Measurements from ENCODE around the gene VCL. TPM values are rescaled to one million over a fixed set of nuclear protein-coding genes. Genes with fewer than 3 reads are reported as not detected.
"Not testable (repeated sequence)": the region's sequence is repeated elsewhere in the genome, so short reads cannot be mapped to it uniquely, and the experiment has no call there.

VCL gene
- total and polyA plus RNA-seq, 2 donors (not counting 1 experiment from before 2014, with no cell fraction given) = 161 to 316 TPM

GRCh38 chr10:73999703-74000102, 1.8 kb downstream of the VCL start:
- Histone ChIP-seq H3K4me3 (replicated peaks in 1 of 4; ENCODE audit: control extremely low read depth in 1 of 4, insufficient read depth in 1 of 4, low read depth in 3 of 4, low read length in 4 of 4) (peak overlapping the region; percentile 51 to 89 (median 74)), H3K27me3 (ENCODE audit: control insufficient read depth, insufficient read depth, low read length) (no peaks in the 10 kb centered on the region), H2AFZ (ENCODE audit: low read length) (no peak overlapping the region), H4K20me1 (ENCODE audit: control insufficient read depth, extremely low read depth, insufficient read depth, low read length) (no peaks in the 10 kb centered on the region), H3K27ac (ENCODE audit: insufficient read depth, low read length) (peak overlapping the region; percentile 95), H3K9me3 (ENCODE audit: control insufficient read depth, insufficient read depth, low read depth, low read length) (no peaks in the 10 kb centered on the region), H3K4me1 (ENCODE audit: control insufficient read depth, extremely low read depth, insufficient read depth, low read length) (peaks cover 2% of the 10 kb centered on the region), H3K4me2 (ENCODE audit: extremely low read depth, insufficient read depth, low read length) (peak overlapping the region; percentile 85), H3K36me3 (ENCODE audit: control insufficient read depth, insufficient read depth, low read length) (peaks cover 6% of the 10 kb centered on the region), H3K9ac (ENCODE audit: insufficient read depth, low read length) (peak overlapping the region; percentile 91), H3K79me2 (ENCODE audit: control insufficient read depth, insufficient read depth, low read length) (peaks cover 65% of the 10 kb centered on the region)
- peak in 1 of 2 donors; percentile 76 for DNase-seq (ENCODE audit: low read depth in 2 of 2)
- TF ChIP-seq EZH2 (IDR thresholded peaks at IDR 0.05; ENCODE audit: low read length, missing control alignments) (no peak), CTCF (conservative IDR thresholded peaks at IDR 0.05 in 1 of 2, IDR thresholded peaks at IDR 0.05 in 1 of 2; ENCODE audit: low read depth in 1 of 2, low read length in 2 of 2) (no peak)

GRCh38 chr10:74000244-74000643, 2.3 kb downstream of the VCL start:
- H3K27me3 ChIP-seq (ENCODE audit: control insufficient read depth, insufficient read depth, low read length); H3K9me3 ChIP-seq (ENCODE audit: control insufficient read depth, insufficient read depth, low read depth, low read length); H3K9ac ChIP-seq (ENCODE audit: insufficient read depth, low read length); H3K36me3 ChIP-seq (ENCODE audit: control insufficient read depth, insufficient read depth, low read length); H3K4me1 ChIP-seq (ENCODE audit: control insufficient read depth, extremely low read depth, insufficient read depth, low read length); H4K20me1 ChIP-seq (ENCODE audit: control insufficient read depth, extremely low read depth, insufficient read depth, low read length); H2AFZ ChIP-seq (ENCODE audit: low read length); DNase-seq (ENCODE audit: low read depth in 2 of 2): not testable (repeated sequence)
- H3K27ac ChIP-seq (ENCODE audit: insufficient read depth, low read length) = peak overlapping the region; percentile 95
- peak overlapping the region; percentile 85 for H3K4me2 ChIP-seq (ENCODE audit: extremely low read depth, insufficient read depth, low read length)
- peaks cover 70% of the 10 kb centered on the region for H3K79me2 ChIP-seq (ENCODE audit: control insufficient read depth, insufficient read depth, low read length)
- H3K4me3 ChIP-seq (replicated peaks in 1 of 4; ENCODE audit: control extremely low read depth in 1 of 4, insufficient read depth in 1 of 4, low read depth in 3 of 4, low read length in 4 of 4) = peak overlapping the region; percentile 51 to 89 (median 74)

GRCh38 chr10:74000892-74001669, 3.2 kb downstream of the VCL start:
- Histone ChIP-seq H3K79me2 (ENCODE audit: control insufficient read depth, insufficient read depth, low read length) (peaks cover 77% of the 10 kb centered on the region), H3K4me3 (replicated peaks in 1 of 4; ENCODE audit: control extremely low read depth in 1 of 4, insufficient read depth in 1 of 4, low read depth in 3 of 4, low read length in 4 of 4) (peak overlapping the region; percentile 43 to 89 (median 67)), H3K9me3 (ENCODE audit: control insufficient read depth, insufficient read depth, low read depth, low read length) (no peaks in the 10 kb centered on the region), H3K9ac (ENCODE audit: insufficient read depth, low read length) (no peak overlapping the region), H3K4me1 (ENCODE audit: control insufficient read depth, extremely low read depth, insufficient read depth, low read length) (peaks cover 2% of the 10 kb centered on the region), H3K36me3 (ENCODE audit: control insufficient read depth, insufficient read depth, low read length) (peaks cover 8% of the 10 kb centered on the region), H3K27ac (ENCODE audit: insufficient read depth, low read length) (no peak overlapping the region), H4K20me1 (ENCODE audit: control insufficient read depth, extremely low read depth, insufficient read depth, low read length) (no peaks in the 10 kb centered on the region), H2AFZ (ENCODE audit: low read length) (no peak overlapping the region), H3K27me3 (ENCODE audit: control insufficient read depth, insufficient read depth, low read length) (no peaks in the 10 kb centered on the region), H3K4me2 (ENCODE audit: extremely low read depth, insufficient read depth, low read length) (peak overlapping the region; percentile 85)
- DNase-seq (ENCODE audit: low read depth in 2 of 2) = no peak
- TF ChIP-seq CTCF (conservative IDR thresholded peaks at IDR 0.05 in 1 of 2, IDR thresholded peaks at IDR 0.05 in 1 of 2; ENCODE audit: low read depth in 1 of 2, low read length in 2 of 2) (no peak), EZH2 (IDR thresholded peaks at IDR 0.05; ENCODE audit: low read length, missing control alignments) (no peak)
